ENCODE measurements around the gene ROR2. TPM values are rescaled to one million over a fixed set of nuclear protein-coding genes. Genes with fewer than 3 reads are reported as not detected.

ROR2 gene
- total and polyA plus RNA-seq, 4 donors: 1.6 to 5.8 TPM; not detected in 2

GRCh38 chr9:91755761-91756509 lies 194.1 kb downstream of the ROR2 start:
- Histone ChIP-seq H3K4me3 (ENCODE audit: low read length in 2 of 2) (no peak overlapping the region), H3K27ac (ENCODE audit: low read depth in 1 of 2, low read length in 2 of 2) (no peak overlapping the region), H3K4me1 (ENCODE audit: control insufficient read depth in 1 of 2, insufficient read depth in 2 of 2, low read length in 2 of 2) (no peaks in the 10 kb centered on the region), H3K36me3 (ENCODE audit: control insufficient read depth in 1 of 2, insufficient read depth in 2 of 2, low read length in 1 of 2) (no peaks in the 10 kb centered on the region), H3K9me3 (ENCODE audit: control insufficient read depth, low read length) (no peaks in the 10 kb centered on the region), H3K27me3 (ENCODE audit: control insufficient read depth in 1 of 2, insufficient read depth in 2 of 2, low read length in 1 of 2) (no peaks in the 10 kb centered on the region)
- ATAC-seq (ENCODE audit: low FRiP score) (no peak), DNase-seq (no peak)
- intact Hi-C loops (cut with DNase I): no loop called here
- WGBS, 2 donors: 78 to 80% methylated on average over 16 of the region's 16 CpGs

GRCh38 chr9:91753711-91754110 lies 196.3 kb downstream of the ROR2 start:
- Histone ChIP-seq H3K9me3 (ENCODE audit: control insufficient read depth, low read length) (no peaks in the 10 kb centered on the region), H3K27me3 (ENCODE audit: control insufficient read depth in 1 of 2, insufficient read depth in 2 of 2, low read length in 1 of 2) (no peaks in the 10 kb centered on the region), H3K27ac (ENCODE audit: low read depth in 1 of 2, low read length in 2 of 2) (no peak overlapping the region), H3K36me3 (ENCODE audit: control insufficient read depth in 1 of 2, insufficient read depth in 2 of 2, low read length in 1 of 2) (no peaks in the 10 kb centered on the region), H3K4me3 (ENCODE audit: low read length in 2 of 2) (no peak overlapping the region), H3K4me1 (ENCODE audit: control insufficient read depth in 1 of 2, insufficient read depth in 2 of 2, low read length in 2 of 2) (no peaks in the 10 kb centered on the region)
- no peak for ATAC-seq (ENCODE audit: low FRiP score)
- DNase-seq: no peak
- 48 to 49% methylated on average over 2 of the region's 2 CpGs for WGBS, 2 donors
- intact Hi-C loops (cut with DNase I): no loop called here

- no peak for DNase-seq
- Histone ChIP-seq H3K4me3 (ENCODE audit: low read length in 2 of 2) (no peak overlapping the region), H3K27me3 (ENCODE audit: control insufficient read depth in 1 of 2, insufficient read depth in 2 of 2, low read length in 1 of 2) (no peaks in the 10 kb centered on the region), H3K9me3 (ENCODE audit: control insufficient read depth, low read length) (no peaks in the 10 kb centered on the region), H3K36me3 (ENCODE audit: control insufficient read depth in 1 of 2, insufficient read depth in 2 of 2, low read length in 1 of 2) (no peaks in the 10 kb centered on the region), H3K4me1 (ENCODE audit: control insufficient read depth in 1 of 2, insufficient read depth in 2 of 2, low read length in 2 of 2) (no peaks in the 10 kb centered on the region), H3K27ac (ENCODE audit: low read depth in 1 of 2, low read length in 2 of 2) (no peak overlapping the region)
- intact Hi-C loops (cut with DNase I): no loop called here
- ATAC-seq (ENCODE audit: low FRiP score): no peak
- WGBS, 2 donors: 81 to 86% methylated on average over 2 of the region's 2 CpGs
Observed at GRCh38 chr9:91751922-91752321, 198.1 kb downstream of the ROR2 start.

- no peaks in the 10 kb centered on the region for H3K9me3 ChIP-seq (ENCODE audit: control insufficient read depth, low read length)
- WGBS, 2 donors: 68 to 75% methylated on average over 6 of the region's 6 CpGs
- intact Hi-C loops (cut with DNase I): no loop called here
- no peaks in the 10 kb centered on the region for H3K4me1 ChIP-seq (ENCODE audit: control insufficient read depth in 1 of 2, insufficient read depth in 2 of 2, low read length in 2 of 2)
- H3K27ac ChIP-seq (ENCODE audit: low read depth in 1 of 2, low read length in 2 of 2): no peak overlapping the region
- no peaks in the 10 kb centered on the region for H3K27me3 ChIP-seq (ENCODE audit: control insufficient read depth in 1 of 2, insufficient read depth in 2 of 2, low read length in 1 of 2)
- ATAC-seq (ENCODE audit: low FRiP score) (no peak), DNase-seq (no peak)
- no peak overlapping the region for H3K4me3 ChIP-seq (ENCODE audit: low read length in 2 of 2)
- H3K36me3 ChIP-seq (ENCODE audit: control insufficient read depth in 1 of 2, insufficient read depth in 2 of 2, low read length in 1 of 2): no peaks in the 10 kb centered on the region
Observed at GRCh38 chr9:91750343-91750742, 199.7 kb downstream of the ROR2 start.

- ATAC-seq (ENCODE audit: low FRiP score) (no peak), DNase-seq (no peak)
- Histone ChIP-seq H3K4me3 (ENCODE audit: low read length in 2 of 2) (no peak overlapping the region), H3K27ac (ENCODE audit: low read depth in 1 of 2, low read length in 2 of 2) (no peak overlapping the region), H3K9me3 (ENCODE audit: control insufficient read depth, low read length) (no peaks in the 10 kb centered on the region), H3K27me3 (ENCODE audit: control insufficient read depth in 1 of 2, insufficient read depth in 2 of 2, low read length in 1 of 2) (no peaks in the 10 kb centered on the region), H3K4me1 (ENCODE audit: control insufficient read depth in 1 of 2, insufficient read depth in 2 of 2, low read length in 2 of 2) (no peaks in the 10 kb centered on the region), H3K36me3 (ENCODE audit: control insufficient read depth in 1 of 2, insufficient read depth in 2 of 2, low read length in 1 of 2) (no peaks in the 10 kb centered on the region)
- intact Hi-C loops (cut with DNase I): no loop called here
- WGBS, 2 donors: 44 to 53% methylated on average over 9 of the region's 9 CpGs
Observed at GRCh38 chr9:91746904-91747303, 203.1 kb downstream of the ROR2 start.

- Histone ChIP-seq H3K4me1 (ENCODE audit: control insufficient read depth in 1 of 2, insufficient read depth in 2 of 2, low read length in 2 of 2) (no peaks in the 10 kb centered on the region), H3K27me3 (ENCODE audit: control insufficient read depth in 1 of 2, insufficient read depth in 2 of 2, low read length in 1 of 2) (no peaks in the 10 kb centered on the region), H3K36me3 (ENCODE audit: control insufficient read depth in 1 of 2, insufficient read depth in 2 of 2, low read length in 1 of 2) (no peaks in the 10 kb centered on the region), H3K27ac (ENCODE audit: low read depth in 1 of 2, low read length in 2 of 2) (no peak overlapping the region), H3K9me3 (ENCODE audit: control insufficient read depth, low read length) (no peaks in the 10 kb centered on the region), H3K4me3 (ENCODE audit: low read length in 2 of 2) (no peak overlapping the region)
- intact Hi-C loops (cut with DNase I): no loop called here
- 85 to 87% methylated on average over 10 of the region's 10 CpGs for WGBS, 2 donors
- ATAC-seq (ENCODE audit: low FRiP score) (no peak), DNase-seq (no peak)
Observed at GRCh38 chr9:91746357-91746756, 203.7 kb downstream of the ROR2 start.

- Histone ChIP-seq H3K27me3 (ENCODE audit: control insufficient read depth in 1 of 2, insufficient read depth in 2 of 2, low read length in 1 of 2) (no peaks in the 10 kb centered on the region), H3K4me1 (ENCODE audit: control insufficient read depth in 1 of 2, insufficient read depth in 2 of 2, low read length in 2 of 2) (no peaks in the 10 kb centered on the region), H3K4me3 (ENCODE audit: low read length in 2 of 2) (no peak overlapping the region), H3K36me3 (ENCODE audit: control insufficient read depth in 1 of 2, insufficient read depth in 2 of 2, low read length in 1 of 2) (no peaks in the 10 kb centered on the region), H3K27ac (ENCODE audit: low read depth in 1 of 2, low read length in 2 of 2) (no peak overlapping the region), H3K9me3 (ENCODE audit: control insufficient read depth, low read length) (no peaks in the 10 kb centered on the region)
- ATAC-seq (ENCODE audit: low FRiP score) (no peak), DNase-seq (no peak)
- intact Hi-C loops (cut with DNase I): no loop called here
- 89 to 92% methylated on average over 7 of the region's 7 CpGs for WGBS, 2 donors
Observed at GRCh38 chr9:91744114-91744513, 205.9 kb downstream of the ROR2 start.

- Histone ChIP-seq H3K4me1 (ENCODE audit: control insufficient read depth in 1 of 2, insufficient read depth in 2 of 2, low read length in 2 of 2) (no peaks in the 10 kb centered on the region), H3K27me3 (ENCODE audit: control insufficient read depth in 1 of 2, insufficient read depth in 2 of 2, low read length in 1 of 2) (no peaks in the 10 kb centered on the region), H3K9me3 (ENCODE audit: control insufficient read depth, low read length) (no peaks in the 10 kb centered on the region), H3K4me3 (ENCODE audit: low read length in 2 of 2) (no peak overlapping the region), H3K27ac (ENCODE audit: low read depth in 1 of 2, low read length in 2 of 2) (no peak overlapping the region), H3K36me3 (ENCODE audit: control insufficient read depth in 1 of 2, insufficient read depth in 2 of 2, low read length in 1 of 2) (no peaks in the 10 kb centered on the region)
- intact Hi-C loops (cut with DNase I): no loop called here
- ATAC-seq (ENCODE audit: low FRiP score): no peak
- DNase-seq: no peak
Observed at GRCh38 chr9:91741522-91741921, 208.5 kb downstream of the ROR2 start.

- intact Hi-C loops (cut with DNase I): no loop called here
- no peak for DNase-seq
- H3K27me3 ChIP-seq (ENCODE audit: control insufficient read depth in 1 of 2, insufficient read depth in 2 of 2, low read length in 1 of 2): no peaks in the 10 kb centered on the region
- no peaks in the 10 kb centered on the region for H3K4me1 ChIP-seq (ENCODE audit: control insufficient read depth in 1 of 2, insufficient read depth in 2 of 2, low read length in 2 of 2)
- ATAC-seq (ENCODE audit: low FRiP score): no peak
- no peaks in the 10 kb centered on the region for H3K9me3 ChIP-seq (ENCODE audit: control insufficient read depth, low read length)
- H3K27ac ChIP-seq (ENCODE audit: low read depth in 1 of 2, low read length in 2 of 2): no peak overlapping the region
- 61 to 63% methylated on average over 10 of the region's 10 CpGs for WGBS, 2 donors
- no peak overlapping the region for H3K4me3 ChIP-seq (ENCODE audit: low read length in 2 of 2)
- no peaks in the 10 kb centered on the region for H3K36me3 ChIP-seq (ENCODE audit: control insufficient read depth in 1 of 2, insufficient read depth in 2 of 2, low read length in 1 of 2)
Observed at GRCh38 chr9:91740701-91741100, 209.3 kb downstream of the ROR2 start.

All from aorta (tissue), 5 donors.